GM23338 (cell line): ENCODE measurements around the gene OSBPL6. TPM values are rescaled to one million over a fixed set of nuclear protein-coding genes. Genes with fewer than 3 reads are reported as not detected.

Source experiments
- ATAC-seq: fragments of 200-7000 bp; cut with Tn5 transposase; 3 replicates; pipeline ENCODE4 v1.9.1; 2020
- DNase-seq: peaks from one replicate; pipeline ENCODE4 v3.0.0-alpha.2; 2015; ENCODE audit warnings: low spot score
- H2AFZ ChIP-seq: fragments of 200-600 bp; sonication (generic); 2 replicates; pipeline ENCODE4 v1.8.0; 2016; ENCODE audit warnings: antibody characterized with exemption, mild to moderate bottlenecking, moderate library complexity
- H3F3A ChIP-seq: fragments of 200-600 bp; sonication (generic); replicated peaks from 2 replicates; pipeline ENCODE4 v1.8.0; 2017; ENCODE audit warnings: antibody characterized with exemption, mixed run types, low read depth
- H3K27ac ChIP-seq: fragments of 200-600 bp; sonication (generic); 2 replicates; pipeline ENCODE4 v1.6.1; 2016; ENCODE audit warnings: low read depth
- H3K27me3 ChIP-seq: fragments of 200-600 bp; sonication (generic); 2 replicates; pipeline ENCODE4 v1.8.0; 2016; ENCODE audit warnings: mild to moderate bottlenecking, mixed run types, moderate library complexity; ENCODE audit not compliant: insufficient read depth
- H3K36me3 ChIP-seq: fragments of 200-600 bp; sonication (generic); 2 replicates; pipeline ENCODE4 v1.8.0; 2016; ENCODE audit warnings: mild to moderate bottlenecking; ENCODE audit not compliant: insufficient read depth
- H3K4me1 ChIP-seq: fragments of 200-600 bp; sonication (generic); 2 replicates; pipeline ENCODE4 v1.8.0; 2016; ENCODE audit warnings: mild to moderate bottlenecking, moderate library complexity; ENCODE audit not compliant: insufficient read depth
- H3K4me2 ChIP-seq: fragments of 200-600 bp; sonication (generic); 2 replicates; pipeline ENCODE4 v1.7.1; 2017; ENCODE audit warnings: mixed run types
- H3K4me3 ChIP-seq: fragments of 200-600 bp; sonication (generic); 2 replicates; pipeline ENCODE4 v1.6.1; 2016; ENCODE audit warnings: mixed run types
- H3K79me2 ChIP-seq: fragments of 200-600 bp; sonication (generic); replicated peaks from 2 replicates; pipeline ENCODE4 v1.8.0; 2017; ENCODE audit warnings: mild to moderate bottlenecking; ENCODE audit not compliant: insufficient read depth
- H3K9me2 ChIP-seq: fragments of 200-600 bp; sonication (generic); 2 replicates; pipeline ENCODE4 v1.8.0; 2017; ENCODE audit not compliant: insufficient read depth
- H4K20me1 ChIP-seq: fragments of 200-600 bp; sonication (generic); replicated peaks from 2 replicates; pipeline ENCODE4 v1.8.0; 2017; ENCODE audit warnings: mild to moderate bottlenecking; ENCODE audit not compliant: insufficient read depth
- H3K27ac Mint-ChIP-seq: 2 replicates; pipeline ENCODE4 v1.8.0; 2020; ENCODE audit warnings: inconsistent platforms, mild to moderate bottlenecking, moderate library complexity, mixed read lengths
- H3K27me3 Mint-ChIP-seq: 3 replicates; pipeline ENCODE4 v1.8.0; 2022; ENCODE audit warnings: low read depth, mild to moderate bottlenecking, moderate library complexity, mixed read lengths, inconsistent platforms; ENCODE audit not compliant: insufficient read depth, poor library complexity
- H3K36me3 Mint-ChIP-seq: 3 replicates; pipeline ENCODE4 v1.8.0; 2021; ENCODE audit warnings: low read depth, mild to moderate bottlenecking, inconsistent platforms, moderate library complexity, mixed read lengths
- H3K4me1 Mint-ChIP-seq: 3 replicates; pipeline ENCODE4 v1.8.0; 2020; ENCODE audit warnings: mild to moderate bottlenecking, inconsistent platforms, mixed read lengths
- H3K4me3 Mint-ChIP-seq: 3 replicates; pipeline ENCODE4 v1.8.0; 2021; ENCODE audit warnings: moderate library complexity, mild to moderate bottlenecking, inconsistent platforms, mixed read lengths
- H3K9me3 Mint-ChIP-seq: 3 replicates; pipeline ENCODE4 v1.8.0; 2020; ENCODE audit warnings: moderate library complexity, mild to moderate bottlenecking, inconsistent platforms, mixed read lengths
- CREB1 ChIP-seq: fragments of 250-450 bp; sonication (Bioruptor Pico); IDR thresholded peaks from 2 replicates; pipeline ENCODE4 v1.5.0; 2020; ENCODE audit warnings: low read depth, mild to moderate bottlenecking, moderate library complexity
- CTCF ChIP-seq, 2 experiments: fragments of 200-600 bp in 1 of 2; sonication (generic) in 1 of 2; conservative IDR thresholded peaks; 2 replicates each; pipeline versions ENCODE4 v1.5.1 to v1.6.1; 2016 to 2017; ENCODE audit warnings: antibody characterized with exemption in 2 of 2, low read depth in 2 of 2, mild to moderate bottlenecking in 2 of 2, moderate library complexity in 1 of 2
- EZH2 ChIP-seq: fragments of 200-600 bp; sonication (generic); IDR thresholded peaks from one replicate; pipeline ENCODE4 v1.8.0; 2017; ENCODE audit warnings: antibody characterized with exemption, mild to moderate bottlenecking, low read depth; ENCODE audit not compliant: unreplicated experiment
- JUNB ChIP-seq: IDR thresholded peaks from one replicate; pipeline ENCODE4 v1.6.1; 2016; ENCODE audit warnings: antibody characterized with exemption; ENCODE audit not compliant: unreplicated experiment
- NANOG ChIP-seq: IDR thresholded peaks from 2 replicates; pipeline ENCODE4 v1.6.1; 2016; ENCODE audit warnings: antibody characterized with exemption, borderline replicate concordance
- STAT1 ChIP-seq: IDR thresholded peaks from one replicate; pipeline ENCODE4 v1.6.1; 2016; ENCODE audit warnings: antibody characterized with exemption; ENCODE audit not compliant: unreplicated experiment
- ZNF331 ChIP-seq: fragments of 250-450 bp; sonication (Bioruptor Pico); IDR thresholded peaks from 2 replicates; pipeline ENCODE4 v1.5.0; 2020; ENCODE audit warnings: low read depth, mild to moderate bottlenecking, moderate library complexity
- polyA plus RNA-seq: library from polyadenylated mRNA; unstranded; fragments of >200 nt; fragmentation: Nextera tagmentation; extraction: Ambion mirVana; gene quantifications from 2 replicates; pipeline ENCODE4 v1.2.1, GENCODE V29; 2016
- total RNA-seq: library from RNA; depleted of rRNA; stranded (reverse); fragments of >200 nt; shearing (Covaris generic); gene quantifications from 2 replicates; pipeline ENCODE4 v1.2.3, GENCODE V29; 2014
- TF ChIP-seq, protein P1 (sequence below): IDR thresholded peaks from 2 replicates; pipeline ENCODE4 v1.6.1; 2016; ENCODE audit warnings: antibody characterized with exemption

OSBPL6 gene
- total and polyA plus RNA-seq, 2 experiments from 2014 or later, result 6.0 to 8.5 TPM

- H3K27ac ChIP-seq, result no peak overlapping the region
- no peaks in the 10 kb centered on the region for H3K36me3 ChIP-seq
- no peak overlapping the region for H2AFZ ChIP-seq
- Mint-ChIP-seq H3K36me3 (no peaks in the 10 kb centered on the region), H3K27me3 (peaks cover 9% of the 10 kb centered on the region), H3K9me3 (no peaks in the 10 kb centered on the region), H3K4me3 (no peak overlapping the region), H3K27ac (no peak overlapping the region), H3K4me1 (peaks cover 13% of the 10 kb centered on the region)
- no peaks in the 10 kb centered on the region for H3F3A ChIP-seq
- DNase-seq (no peak), ATAC-seq (no peak)
- H3K4me3 ChIP-seq, result no peak overlapping the region
- peaks cover 5% of the 10 kb centered on the region for H3K27me3 ChIP-seq
- no peaks in the 10 kb centered on the region for H3K9me2 ChIP-seq
- H3K4me1 ChIP-seq, result peaks cover 7% of the 10 kb centered on the region; the same call in 1 of the 2 replicates
- no peak overlapping the region for H3K4me2 ChIP-seq
- no peaks in the 10 kb centered on the region for H3K79me2 ChIP-seq
- peaks cover 5% of the 10 kb centered on the region; the same call in 1 of the 2 replicates for H4K20me1 ChIP-seq
- TF ChIP-seq JUNB, result no peak
- TF ChIP-seq ZNF331, result no peak
- TF ChIP-seq, protein P1, sequence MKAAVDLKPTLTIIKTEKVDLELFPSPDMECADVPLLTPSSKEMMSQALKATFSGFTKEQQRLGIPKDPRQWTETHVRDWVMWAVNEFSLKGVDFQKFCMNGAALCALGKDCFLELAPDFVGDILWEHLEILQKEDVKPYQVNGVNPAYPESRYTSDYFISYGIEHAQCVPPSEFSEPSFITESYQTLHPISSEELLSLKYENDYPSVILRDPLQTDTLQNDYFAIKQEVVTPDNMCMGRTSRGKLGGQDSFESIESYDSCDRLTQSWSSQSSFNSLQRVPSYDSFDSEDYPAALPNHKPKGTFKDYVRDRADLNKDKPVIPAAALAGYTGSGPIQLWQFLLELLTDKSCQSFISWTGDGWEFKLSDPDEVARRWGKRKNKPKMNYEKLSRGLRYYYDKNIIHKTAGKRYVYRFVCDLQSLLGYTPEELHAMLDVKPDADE, result no peak
- TF ChIP-seq NANOG, result no peak
- no peak for TF ChIP-seq CTCF (conservative IDR thresholded peaks at IDR 0.05; ENCODE audit: low read depth in 2 of 2)
These were observed 10.7 kb downstream of the OSBPL6 start for GRCh38 chr2:178204977-178205376.

DNA sequence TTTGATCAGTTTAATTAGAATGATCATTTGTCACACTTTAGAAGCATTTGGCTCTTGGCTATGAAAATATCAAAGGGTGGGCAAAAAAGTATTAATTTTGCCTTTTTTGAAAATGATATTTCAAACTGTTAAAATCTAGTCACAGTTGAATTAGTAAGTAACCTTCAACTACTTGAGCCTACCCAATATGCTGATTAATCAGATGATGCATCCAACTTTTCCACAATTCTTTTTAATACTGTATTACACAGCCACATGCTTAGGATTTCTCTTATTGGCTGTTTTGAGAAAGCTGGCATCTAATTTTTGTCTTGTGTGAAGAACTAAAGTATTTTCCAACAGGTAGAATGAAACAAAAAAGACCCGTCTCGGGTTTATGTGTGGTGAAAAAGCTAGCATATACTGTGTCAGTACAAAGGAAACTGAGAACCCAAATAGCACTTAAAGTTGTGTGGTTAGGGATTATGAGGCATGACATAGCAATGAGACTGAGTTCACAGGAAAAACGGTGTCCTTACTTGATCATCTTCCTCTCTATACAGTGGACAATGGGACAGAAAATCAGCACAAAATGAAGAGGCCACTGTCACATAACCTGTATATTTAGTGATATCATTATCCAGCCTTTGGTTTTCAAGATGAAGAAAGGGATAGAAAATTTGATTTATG lies 11.7 kb downstream of the OSBPL6 start:
- Histone ChIP-seq H3K36me3 (no peaks in the 10 kb centered on the region), H3K4me1 (peaks cover 7% of the 10 kb centered on the region; the same call in 1 of the 2 replicates), H3K4me3 (no peak overlapping the region), H3K27me3 (peaks cover 15% of the 10 kb centered on the region), H3K27ac (no peak overlapping the region), H3K4me2 (no peak overlapping the region), H4K20me1 (peaks cover 15% of the 10 kb centered on the region; the same call in 1 of the 2 replicates), H2AFZ (no peak overlapping the region), H3K9me2 (no peaks in the 10 kb centered on the region), H3K79me2 (no peaks in the 10 kb centered on the region), H3F3A (no peaks in the 10 kb centered on the region; the same call in 1 of the 2 replicates)
- Mint-ChIP-seq H3K27ac (no peak overlapping the region), H3K4me1 (peaks cover 19% of the 10 kb centered on the region), H3K9me3 (no peaks in the 10 kb centered on the region), H3K4me3 (no peak overlapping the region), H3K36me3 (no peaks in the 10 kb centered on the region), H3K27me3 (peaks cover 19% of the 10 kb centered on the region)
- DNase-seq (no peak), ATAC-seq (no peak)
- no peak for TF ChIP-seq CTCF (conservative IDR thresholded peaks at IDR 0.05; ENCODE audit: low read depth in 2 of 2)
- TF ChIP-seq, protein P1, result no peak
- TF ChIP-seq ZNF331, result no peak
- no peak for TF ChIP-seq EZH2
- no peak for TF ChIP-seq CREB1 (CRISPR knock-in tag)
- no peak for TF ChIP-seq NANOG
- TF ChIP-seq JUNB, result no peak
- no peak for TF ChIP-seq STAT1
